ENCODE results near the gene RNU5D-1.
"Not testable (repeated sequence)": the region's sequence is repeated elsewhere in the genome, so short reads cannot be mapped to it uniquely, and the experiment has no call there.

RNU5D-1 gene

DNA sequence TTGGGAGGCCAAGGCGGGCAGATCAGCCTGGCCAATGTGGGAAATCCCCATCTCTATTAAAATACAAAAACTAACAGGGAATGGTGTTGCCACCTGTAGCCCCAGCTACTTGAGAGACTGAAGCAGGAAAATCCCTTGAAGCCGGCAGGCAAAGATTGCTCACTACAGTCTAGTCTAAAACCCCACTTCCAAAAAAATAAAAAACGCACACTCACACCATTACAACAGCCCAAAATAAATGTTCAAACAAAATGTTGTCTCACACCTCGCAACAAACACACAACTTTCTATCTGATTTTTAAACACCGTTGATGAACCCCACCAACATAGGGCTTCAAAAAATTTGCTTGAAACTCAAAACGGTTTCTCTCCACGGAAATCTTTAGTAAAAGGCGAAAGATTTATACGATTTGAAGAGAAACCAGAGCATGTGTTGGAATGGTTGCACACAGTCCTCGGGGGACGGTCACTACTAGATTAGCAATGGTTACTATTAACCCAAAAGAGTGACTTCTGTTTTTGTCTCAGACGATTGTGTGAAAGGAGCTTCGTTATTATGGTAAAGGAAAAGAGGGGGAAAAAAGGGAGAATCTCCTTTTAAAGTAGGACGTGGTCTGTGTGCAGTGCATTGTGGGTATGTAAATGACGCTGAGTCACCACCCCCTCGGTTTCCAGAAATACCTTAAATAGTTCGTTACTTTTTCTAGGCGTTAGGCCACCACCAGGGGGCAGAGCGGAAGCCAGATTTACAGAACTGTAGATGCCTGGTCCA, at the start of gene RNU5D-1:
Gene RNU5D-1 (minus strand): TSS at position 430 of the 772 bp plus-strand sequence.
- DNase-seq = peak; percentile 93 to 96

- DNase-seq = no peak
These were observed 49.7 kb upstream of the RNU5D-1 start for GRCh38 chr1:44780583-44781121.

- DNase-seq = no peak
These were observed 48.0 kb upstream of the RNU5D-1 start for GRCh38 chr1:44778705-44779576.

DNA sequence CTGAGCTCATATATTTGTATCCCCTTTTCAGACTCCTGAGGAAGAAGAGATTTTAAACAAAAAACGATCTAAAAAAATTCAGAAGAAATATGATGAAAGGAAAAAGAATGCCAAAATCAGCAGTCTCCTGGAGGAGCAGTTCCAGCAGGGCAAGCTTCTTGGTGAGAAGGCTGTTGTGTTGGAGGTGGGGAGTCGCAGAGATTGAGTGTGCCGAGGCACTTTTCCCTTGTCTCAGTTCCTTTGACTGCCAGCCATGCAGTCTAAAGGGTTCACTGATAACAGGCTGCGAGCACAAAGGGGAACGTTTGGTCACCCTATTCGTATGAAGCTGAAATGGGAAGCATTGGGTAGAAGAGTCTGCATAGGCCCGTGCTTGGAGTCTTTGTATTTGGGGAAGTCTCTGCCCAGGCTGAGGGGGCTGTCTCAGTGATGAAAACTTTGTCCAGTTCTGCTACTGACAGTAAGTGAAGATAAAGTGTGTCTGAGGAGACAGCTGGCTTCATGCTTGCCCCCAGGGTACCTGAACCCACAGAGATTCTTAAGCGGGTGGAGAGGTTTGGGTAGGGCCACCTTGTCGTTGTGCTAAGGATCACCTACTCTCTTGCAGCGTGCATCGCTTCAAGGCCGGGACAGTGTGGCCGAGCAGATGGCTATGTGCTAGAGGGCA, 47.1 kb upstream of the RNU5D-1 start:
- DNase-seq = no peak

- no peak for DNase-seq
These were observed 46.6 kb upstream of the RNU5D-1 start for GRCh38 chr1:44777547-44777946.

GRCh38 chr1:44776730-44777068, 45.7 kb upstream of the RNU5D-1 start:
- DNase-seq = no peak

GRCh38 chr1:44775930-44776729, 45.2 kb upstream of the RNU5D-1 start:
- DNase-seq = peak; percentile 48 to 73

DNA sequence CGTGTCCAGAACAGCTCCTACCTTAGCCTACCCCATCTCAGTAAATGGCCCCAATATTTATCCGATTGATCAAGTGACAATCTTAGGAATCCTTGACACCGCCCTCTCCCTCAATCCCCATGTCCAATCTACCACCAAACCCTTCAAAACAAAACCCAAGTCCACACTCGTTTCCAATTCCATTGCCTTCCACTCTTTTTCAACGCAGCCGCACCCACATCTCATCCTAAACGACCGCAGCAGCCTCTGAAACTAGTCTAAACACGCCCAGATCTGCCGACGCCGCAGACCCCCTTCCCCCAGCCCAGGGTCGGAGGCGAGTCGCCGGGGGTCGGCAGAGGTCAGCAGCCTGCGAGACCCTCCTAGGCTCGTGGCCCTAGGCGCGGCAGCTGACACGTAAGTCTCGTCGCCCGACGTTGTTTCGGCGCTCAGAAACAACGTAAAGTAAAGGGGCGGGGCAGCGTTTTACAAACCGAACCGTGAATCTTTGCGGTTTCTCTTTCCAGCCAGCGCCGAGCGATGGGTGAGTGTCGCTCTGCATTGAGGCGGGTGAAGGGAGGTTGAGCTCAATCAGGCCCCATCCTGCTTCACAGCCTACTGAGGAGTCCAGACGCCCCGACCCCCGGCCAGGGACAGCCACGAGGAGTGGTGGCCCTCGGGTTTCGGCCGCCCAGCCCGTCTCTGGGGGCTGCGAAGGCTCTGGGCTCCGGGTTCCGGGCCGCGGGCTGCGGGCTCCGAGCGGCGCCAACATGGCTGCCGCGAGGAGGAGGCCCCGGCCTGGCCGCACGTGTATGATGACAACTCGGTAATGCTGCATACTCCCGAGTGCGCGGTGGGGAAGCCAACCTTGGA, 44.3 kb upstream of the RNU5D-1 start, which contains the start of gene RPS8:
Gene RPS8 (plus strand): TSS at position 463 of the 852 bp plus-strand sequence. CDS start 57 bp downstream, at position 520.
- DNase-seq = peak; percentile 89 to 90

DNA sequence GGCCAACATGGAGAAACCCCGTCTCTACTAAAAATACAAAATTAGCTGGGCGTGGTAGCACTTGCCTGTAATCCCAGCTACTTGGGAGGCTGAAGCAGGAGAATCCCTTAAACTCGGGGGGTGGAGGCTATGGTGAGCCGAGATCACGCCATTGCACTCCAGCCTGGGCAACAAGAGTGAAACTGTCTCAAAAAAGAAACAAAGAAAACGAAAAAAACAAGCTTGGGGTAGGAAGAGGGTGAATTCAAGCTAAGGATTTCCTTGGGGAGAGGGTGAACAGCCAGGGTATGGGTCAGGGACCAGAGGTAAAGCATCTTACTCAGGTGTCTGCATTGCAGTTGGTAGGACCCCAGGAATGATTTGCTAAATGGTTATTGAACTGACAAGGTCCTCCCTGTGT, 35.5 kb upstream of the RNU5D-1 start:
- DNase-seq = not testable (repeated sequence)

- no peak for DNase-seq
These were observed 29.9 kb upstream of the RNU5D-1 start for GRCh38 chr1:44760876-44761275.

DNA sequence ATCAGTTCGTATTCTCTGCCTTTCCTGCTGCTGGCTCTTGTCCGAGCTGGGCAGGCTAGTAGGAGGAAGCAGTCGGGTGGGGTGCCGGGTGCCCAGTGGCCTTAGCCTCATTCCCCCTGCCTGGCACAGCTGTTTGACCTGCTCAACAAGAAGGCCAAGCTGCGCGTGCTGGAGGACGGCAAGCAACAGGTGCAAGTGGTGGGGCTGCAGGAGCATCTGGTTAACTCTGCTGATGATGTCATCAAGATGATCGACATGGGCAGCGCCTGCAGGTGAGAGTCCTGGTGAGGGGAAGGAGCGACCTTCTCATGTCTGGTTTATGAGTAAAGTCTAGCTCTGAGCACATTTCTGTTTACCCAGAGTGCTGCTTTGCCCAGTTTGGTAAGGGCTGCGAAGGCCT, 28.1 kb upstream of the RNU5D-1 start:
- no peak for DNase-seq

DNA sequence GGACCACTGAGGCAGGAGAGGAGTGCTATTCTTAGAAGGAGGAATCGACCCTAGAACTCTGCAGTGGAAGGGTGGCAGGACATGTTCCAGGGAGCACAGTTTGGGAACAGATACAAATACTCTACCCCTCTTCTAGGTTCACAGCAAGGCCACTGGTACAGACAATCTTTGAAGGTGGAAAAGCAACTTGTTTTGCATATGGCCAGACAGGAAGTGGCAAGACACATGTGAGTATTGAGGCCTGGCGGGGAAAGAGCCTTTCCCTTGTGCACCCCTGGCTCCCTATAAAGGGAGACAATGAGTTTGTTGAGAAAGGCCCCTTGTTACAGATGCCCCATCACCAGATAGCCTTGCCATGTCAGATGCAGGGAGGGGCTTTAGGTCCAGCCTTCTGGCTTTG, 26.4 kb upstream of the RNU5D-1 start:
- DNase-seq = no peak

DNA sequence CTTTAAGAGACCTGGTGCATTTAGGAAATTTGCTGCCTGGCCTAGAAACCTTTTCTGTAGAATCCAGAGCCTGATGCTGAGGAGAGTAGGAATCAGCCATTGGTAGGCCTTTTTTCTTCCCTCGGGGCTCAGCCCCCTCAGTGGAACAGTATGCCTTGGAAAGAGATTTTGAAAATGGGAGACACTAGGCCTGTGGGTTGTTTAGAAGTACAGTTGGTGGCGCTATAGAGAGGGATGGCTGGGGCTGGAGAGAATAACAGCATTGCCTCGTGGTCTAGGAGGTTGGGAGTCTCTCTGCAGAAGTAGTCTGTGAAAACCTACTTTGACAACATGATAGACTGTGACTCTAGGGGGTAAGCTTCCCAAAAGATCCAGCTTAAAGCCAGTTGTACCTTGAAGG, 16.9 kb upstream of the RNU5D-1 start:
- DNase-seq = no peak

GRCh38 chr1:44743211-44743610, 12.2 kb upstream of the RNU5D-1 start:
- DNase-seq = no peak

GRCh38 chr1:44740179-44740617, 9.2 kb upstream of the RNU5D-1 start:
- DNase-seq = no peak

DNA sequence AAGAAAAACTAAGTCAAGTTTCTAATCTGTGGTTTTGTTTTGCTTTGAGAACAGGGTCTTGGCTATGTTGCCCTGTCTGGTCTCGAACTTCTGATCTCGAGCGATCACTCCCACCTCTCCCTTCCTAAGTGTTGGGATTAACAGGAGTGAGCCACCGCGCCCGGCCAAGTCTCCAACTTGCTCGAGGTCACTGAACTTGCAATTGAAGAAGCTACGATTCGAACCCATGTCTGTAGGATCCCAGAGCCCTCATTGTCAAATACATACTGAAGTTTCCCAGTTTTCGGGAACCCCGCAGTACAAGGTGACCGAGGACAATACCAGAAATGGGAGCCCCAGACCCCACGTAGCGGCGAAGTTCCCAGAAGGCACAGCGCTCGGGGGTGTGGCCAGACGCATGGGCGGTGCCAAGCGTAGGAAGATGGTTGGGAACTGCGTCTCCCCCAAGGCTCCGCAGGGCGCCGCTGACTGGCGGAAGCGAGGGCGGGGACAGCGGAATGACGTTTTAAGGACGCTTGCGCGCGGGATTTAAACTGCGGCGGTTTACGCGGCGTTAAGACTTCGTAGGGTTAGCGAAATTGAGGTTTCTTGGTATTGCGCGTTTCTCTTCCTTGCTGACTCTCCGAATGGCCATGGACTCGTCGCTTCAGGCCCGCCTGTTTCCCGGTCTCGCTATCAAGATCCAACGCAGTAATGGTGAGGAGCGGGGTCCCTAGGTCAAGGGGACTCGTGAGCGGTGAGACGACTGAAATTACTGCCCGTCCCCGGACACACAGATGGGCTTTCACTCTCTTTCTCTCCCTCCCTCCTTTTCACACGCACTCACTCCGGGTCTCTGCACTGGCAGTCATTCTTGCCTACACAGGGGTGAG, 8.6 kb upstream of the RNU5D-1 start, which contains the start of gene KIF2C:
Gene KIF2C (plus strand): TSS at position 531 of the 872 bp plus-strand sequence. CDS start 96 bp downstream, at position 627.
- peak; percentile 97 for DNase-seq

GRCh38 chr1:44738953-44739306, 8.0 kb upstream of the RNU5D-1 start:
- not testable (repeated sequence) for DNase-seq

- DNase-seq = no peak
These were observed 5.0 kb upstream of the RNU5D-1 start for GRCh38 chr1:44735992-44736391.

DNA sequence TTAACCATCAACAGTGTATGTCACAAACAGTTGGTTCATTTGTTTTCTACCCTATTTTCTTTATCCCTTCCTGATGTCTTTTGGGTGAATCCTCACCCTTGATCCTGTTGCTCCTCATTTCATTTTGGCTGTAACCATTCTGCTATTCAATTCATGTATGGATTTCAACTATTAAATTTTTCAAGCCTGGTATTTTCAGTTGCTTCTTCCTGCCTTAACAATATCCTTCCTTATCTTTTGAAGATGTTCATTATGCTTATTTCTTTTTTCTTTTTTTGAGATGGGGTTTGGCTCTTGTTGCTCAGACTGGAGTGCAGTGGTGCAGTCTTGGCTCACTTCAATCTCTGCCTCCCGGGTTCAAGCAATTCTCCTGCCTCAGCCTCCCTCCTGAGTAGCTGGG, 2.8 kb upstream of the RNU5D-1 start:
- no peak for DNase-seq

GRCh38 chr1:44733365-44733764, 2.4 kb upstream of the RNU5D-1 start:
- no peak for DNase-seq
